PC-3 (cell line): Measurements from ENCODE around the gene PSME1.

ENCODE experiments used
- CTCF ChIP-seq: fragments of 300-600 bp; sonication (generic); conservative IDR thresholded peaks from 2 replicates; pipeline ENCODE4 v1.5.1; 2017; ENCODE audit warnings: antibody characterized with exemption, low read depth, mild to moderate bottlenecking, low read length
- EZH2phosphoT487 ChIP-seq: fragments of 300-600 bp; sonication (generic); IDR thresholded peaks from 2 replicates; pipeline ENCODE4 v1.6.1; 2018; ENCODE audit warnings: mild to moderate bottlenecking, antibody characterized with exemption, low read length, borderline replicate concordance

GRCh38 chr14:24183014-24183481, 47.1 kb downstream of the PSME1 start:
- no peak for TF ChIP-seq CTCF
- TF ChIP-seq EZH2phosphoT487 = no peak
